DMS153 treated with DMSO at 0.1 percent for 48 hours (cell line): ENCODE data around the gene RELT.

Experiments
- DNase-seq: peaks from one replicate; lab custom pipeline; 2025; ENCODE audit not compliant: unreplicated experiment; lab: John Stamatoyannopoulos, UW

RELT gene

GRCh38 chr11:73346186-73346935 lies 29.8 kb upstream of the RELT start:
- no peak for DNase-seq

- DNase-seq, result no peak
Observed at GRCh38 chr11:73347067-73347466, 29.1 kb upstream of the RELT start.

DNA sequence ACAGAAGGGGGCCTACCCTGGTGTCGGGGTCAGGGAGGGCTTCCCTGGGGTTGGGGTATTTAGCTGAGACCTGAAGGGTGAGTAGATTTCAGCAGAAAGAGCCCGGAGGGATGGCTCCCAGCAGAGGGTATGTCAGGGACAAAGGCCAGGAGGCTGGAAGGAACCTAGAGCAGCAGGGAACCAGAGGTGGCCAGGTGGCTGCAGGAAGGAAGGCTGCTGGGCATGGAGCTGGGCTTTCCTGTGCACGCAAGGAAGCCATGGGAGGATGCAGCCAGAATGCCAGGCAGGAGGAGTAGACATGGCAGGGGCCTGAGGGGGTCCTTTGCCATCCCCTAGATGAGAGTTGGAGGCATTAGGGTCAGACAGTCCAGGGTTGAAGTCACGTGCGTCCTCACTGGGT lies 27.4 kb upstream of the RELT start:
- DNase-seq, result no peak

DNA sequence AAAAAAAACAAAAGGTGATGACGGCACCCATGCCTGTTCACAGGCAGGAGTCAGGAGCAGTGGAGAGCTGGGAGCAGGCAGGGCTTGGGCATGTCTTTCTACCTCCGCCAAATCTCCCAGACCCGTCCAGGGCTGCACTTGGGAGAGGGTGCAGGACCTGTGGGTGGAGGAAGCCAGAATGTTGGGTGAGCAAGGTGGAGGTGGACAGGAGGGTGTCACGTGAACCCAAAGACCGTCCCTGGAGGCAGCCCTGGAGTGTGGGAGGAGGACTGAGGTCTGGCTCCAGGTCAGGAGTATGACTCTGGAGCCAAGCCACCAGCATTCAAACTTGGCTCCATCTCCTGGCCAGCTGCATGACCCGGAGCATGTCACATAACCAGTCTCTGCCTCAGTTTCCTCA lies 26.6 kb upstream of the RELT start:
- no peak for DNase-seq

DNA sequence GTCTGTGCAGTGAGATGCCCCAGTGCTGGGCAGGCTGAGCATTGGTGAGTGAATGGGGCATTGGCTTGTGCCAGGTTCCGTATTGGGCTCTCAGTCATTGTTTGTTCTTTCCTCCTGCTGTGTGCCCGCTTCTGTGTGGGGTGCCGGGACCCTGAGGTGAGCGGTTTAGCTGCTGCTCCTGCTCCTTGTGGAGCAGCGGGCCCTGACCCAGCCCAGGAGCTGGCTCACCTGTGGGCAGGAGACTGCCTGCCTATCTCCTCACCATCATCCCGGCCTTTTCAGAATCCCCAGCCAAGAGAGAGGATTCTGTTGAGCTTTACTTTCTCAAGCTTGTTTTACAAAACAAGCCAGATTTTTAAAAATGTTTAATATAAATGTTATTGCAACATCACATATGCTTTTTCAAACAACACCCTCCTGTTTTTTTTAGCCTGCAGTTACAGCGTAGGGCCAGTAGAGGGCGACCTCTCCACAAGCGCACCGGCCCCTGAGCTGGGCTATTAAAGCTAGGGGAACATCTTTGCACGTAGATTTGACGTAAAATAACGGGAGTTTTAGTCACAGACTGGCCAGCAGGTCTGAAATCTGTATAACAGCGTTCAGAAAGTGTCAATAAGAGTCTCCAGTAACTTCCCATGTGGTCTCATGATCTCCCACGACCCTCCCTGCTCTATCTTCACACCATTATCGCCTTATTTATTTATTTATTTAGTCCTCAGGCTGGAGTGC lies 25.1 kb upstream of the RELT start:
- peak; percentile 64 for DNase-seq

DNA sequence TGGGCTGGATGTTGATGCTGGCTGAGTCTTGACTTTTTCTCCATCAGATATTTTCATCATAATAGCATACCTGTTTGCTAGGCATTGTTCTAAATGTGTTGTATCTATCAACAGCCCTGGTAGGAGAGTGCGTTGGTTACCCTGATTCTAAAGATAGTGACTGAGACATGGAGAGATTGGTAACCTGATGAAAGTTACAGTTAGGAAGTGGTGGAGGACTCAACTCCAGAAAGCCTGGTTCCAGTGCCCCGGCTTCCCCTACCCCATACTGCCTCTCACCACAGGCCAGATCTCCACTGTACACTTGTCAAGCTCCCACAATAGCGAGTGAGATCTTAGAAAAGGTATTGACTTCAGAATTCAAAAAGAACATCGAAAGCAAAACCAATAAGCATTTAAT lies 22.8 kb upstream of the RELT start:
- no peak for DNase-seq

- no peak for DNase-seq
Observed at GRCh38 chr11:73355109-73355508, 21.1 kb upstream of the RELT start.

- DNase-seq, result no peak
Observed at GRCh38 chr11:73356979-73357860, 19.0 kb upstream of the RELT start.

- no peak for DNase-seq
Observed at GRCh38 chr11:73358071-73358470, 18.1 kb upstream of the RELT start.

DNA sequence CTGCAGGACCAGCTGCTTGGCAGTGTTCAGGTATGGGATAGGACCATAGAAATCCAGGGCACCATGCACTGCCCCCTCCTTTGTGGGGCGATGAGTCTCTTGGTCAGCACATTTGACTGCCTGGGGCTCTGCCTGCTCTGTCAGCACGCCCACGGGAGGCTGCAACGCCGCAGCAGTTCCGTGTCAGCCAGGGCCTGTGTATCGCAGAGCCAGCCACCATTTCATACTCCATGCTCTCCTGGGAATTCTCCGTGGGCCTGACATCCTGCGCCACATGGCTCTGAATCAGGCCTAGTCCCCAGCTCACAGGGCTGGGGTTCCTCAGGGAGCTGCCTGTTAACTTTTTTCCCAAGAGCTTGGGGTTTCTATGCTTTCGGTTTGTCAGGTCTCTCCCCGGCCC lies 16.9 kb upstream of the RELT start:
- no peak for DNase-seq

DNA sequence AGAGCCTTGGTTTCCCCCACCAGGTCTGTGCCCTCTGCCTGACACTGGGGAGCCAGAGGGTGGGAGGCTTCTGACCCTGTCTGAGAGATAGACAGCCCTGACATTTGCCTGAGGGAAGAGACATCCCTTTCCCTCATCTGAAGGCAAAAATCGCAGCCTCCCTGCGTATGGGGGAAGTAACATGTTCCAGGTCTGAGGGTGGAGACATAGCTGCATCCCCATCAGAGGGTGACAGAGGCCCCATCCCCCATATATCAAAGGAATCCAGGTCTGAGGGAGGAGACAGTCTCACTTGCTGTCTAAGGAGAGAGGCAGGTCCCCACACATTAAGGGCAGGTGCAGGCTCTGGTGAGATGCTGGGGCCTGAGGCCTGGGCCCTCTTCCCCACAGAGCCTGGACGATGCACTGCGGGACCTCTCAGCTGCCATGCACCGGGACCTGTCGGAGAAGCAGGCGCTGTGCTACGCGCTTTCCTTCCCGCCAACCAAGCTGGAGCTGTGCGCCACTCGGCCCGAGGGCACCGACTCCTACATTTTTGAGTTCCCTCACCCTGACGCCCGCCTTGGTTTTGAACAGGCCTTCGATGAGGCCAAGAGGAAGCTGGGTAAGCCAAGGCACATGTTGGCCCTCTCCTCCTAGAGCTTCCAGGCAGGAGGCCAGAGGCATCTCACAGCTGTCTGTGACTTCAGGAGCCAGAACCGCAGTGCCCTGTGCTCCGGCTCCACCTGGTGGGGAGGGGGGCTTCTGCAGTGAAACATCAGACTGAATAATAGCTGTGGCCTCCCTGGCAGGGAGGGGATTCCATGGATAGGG lies 16.1 kb upstream of the RELT start:
- no peak for DNase-seq

DNA sequence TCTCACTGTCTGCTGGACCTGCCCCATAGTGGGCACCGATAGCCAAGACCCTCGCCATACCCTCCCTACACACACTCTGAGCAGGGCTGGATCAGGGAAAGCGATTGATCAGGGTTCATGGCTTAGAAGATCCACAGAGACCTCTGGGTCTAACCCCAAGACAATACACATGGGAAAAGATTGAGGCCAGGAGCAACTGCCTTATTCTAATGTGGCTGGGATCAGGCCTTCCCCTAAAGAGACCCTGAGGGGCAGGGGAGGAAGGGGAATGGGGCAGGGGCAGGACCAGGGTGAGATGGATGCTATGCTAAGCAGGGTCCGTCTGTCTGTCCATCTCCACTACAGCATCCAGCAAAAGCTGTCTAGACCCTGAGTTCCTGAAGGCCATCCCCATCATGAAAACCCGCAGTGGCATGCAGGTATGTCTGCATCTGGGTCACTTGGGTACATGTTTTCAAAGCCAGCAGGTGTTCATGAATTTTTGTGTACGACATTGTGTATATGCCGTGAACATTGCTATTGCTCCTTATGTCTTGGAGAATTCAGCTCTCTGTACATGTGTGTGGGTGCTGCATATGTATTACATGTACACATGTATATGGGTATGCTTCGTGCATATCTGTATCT lies 15.3 kb upstream of the RELT start:
- DNase-seq, result no peak

GRCh38 chr11:73361953-73362776 lies 14.0 kb upstream of the RELT start:
- no peak for DNase-seq

- DNase-seq, result no peak
Observed at GRCh38 chr11:73363147-73363546, 13.1 kb upstream of the RELT start.

DNA sequence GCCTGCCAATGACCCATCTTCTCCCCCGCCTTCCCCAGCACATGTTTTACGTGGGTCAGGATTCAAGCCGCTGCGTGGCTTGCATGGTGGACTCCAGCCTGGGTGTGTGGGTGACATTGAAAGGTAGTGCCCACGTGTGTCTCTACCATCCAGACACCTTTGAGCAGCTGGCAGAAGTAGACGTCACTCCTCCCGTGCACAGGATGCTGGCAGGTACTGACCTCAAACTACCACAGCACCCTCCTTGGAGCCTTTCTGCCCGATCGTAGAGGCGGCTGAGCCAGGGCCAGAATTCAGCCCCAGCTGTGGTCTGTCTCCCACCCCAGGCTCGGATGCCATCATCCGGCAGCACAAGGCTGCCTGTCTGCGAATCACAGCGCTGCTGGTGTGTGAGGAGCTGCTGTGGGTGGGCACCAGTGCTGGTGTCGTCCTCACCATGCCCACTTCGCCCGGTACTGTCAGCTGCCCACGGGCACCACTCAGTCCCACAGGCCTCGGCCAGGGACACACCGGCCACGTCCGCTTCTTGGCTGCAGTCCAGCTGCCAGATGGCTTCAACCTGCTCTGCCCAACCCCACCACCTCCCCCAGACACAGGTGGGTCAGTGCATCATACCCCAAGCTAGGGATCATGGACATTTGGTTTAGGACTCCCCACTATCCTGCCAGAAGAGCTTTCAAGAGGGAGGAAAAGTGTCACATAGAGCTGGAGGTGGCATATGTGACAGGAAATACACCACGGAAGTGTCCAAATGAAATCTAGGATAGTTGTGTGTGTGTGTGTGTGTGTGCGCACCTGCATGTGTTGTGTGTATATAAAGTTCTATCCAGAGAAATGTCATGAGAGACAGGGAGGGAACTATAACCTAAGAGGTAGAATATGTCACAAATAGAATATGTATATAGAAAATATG lies 10.6 kb upstream of the RELT start:
- no peak for DNase-seq

GRCh38 chr11:73366265-73366610 lies 10.0 kb upstream of the RELT start:
- no peak for DNase-seq

DNA sequence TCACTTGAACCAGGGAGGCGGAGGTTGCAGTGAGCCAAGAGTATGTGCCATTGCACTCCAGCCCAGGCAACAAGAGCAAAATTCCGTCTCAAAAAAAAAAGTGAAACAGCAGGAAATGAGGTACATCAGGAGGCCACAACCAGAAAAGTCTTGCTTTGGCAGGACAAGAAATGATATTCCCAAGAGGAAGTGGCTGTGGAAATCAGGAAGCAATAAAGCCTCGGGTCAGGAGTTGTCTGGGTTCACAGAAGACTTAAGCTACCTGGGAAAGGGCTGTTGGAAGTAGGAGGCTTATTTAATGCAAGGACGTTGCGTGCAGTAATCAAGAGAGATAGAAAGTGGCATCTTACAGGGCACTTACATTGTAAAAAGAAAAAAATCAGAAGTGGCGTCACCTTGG lies 9.2 kb upstream of the RELT start:
- no peak for DNase-seq

GRCh38 chr11:73367482-73368024 lies 8.6 kb upstream of the RELT start:
- no peak for DNase-seq
